ENCODE results near the gene STXBP6. TPM values are rescaled to one million over a fixed set of nuclear protein-coding genes. Genes with fewer than 3 reads are reported as not detected.
A peak's percentile ranks its signal among the peaks of the same experiment; 100 is the strongest.

The STXBP6 gene
- total and polyA plus RNA-seq, 2 experiments from 2014 or later: 19.7 to 29.0 TPM

DNA sequence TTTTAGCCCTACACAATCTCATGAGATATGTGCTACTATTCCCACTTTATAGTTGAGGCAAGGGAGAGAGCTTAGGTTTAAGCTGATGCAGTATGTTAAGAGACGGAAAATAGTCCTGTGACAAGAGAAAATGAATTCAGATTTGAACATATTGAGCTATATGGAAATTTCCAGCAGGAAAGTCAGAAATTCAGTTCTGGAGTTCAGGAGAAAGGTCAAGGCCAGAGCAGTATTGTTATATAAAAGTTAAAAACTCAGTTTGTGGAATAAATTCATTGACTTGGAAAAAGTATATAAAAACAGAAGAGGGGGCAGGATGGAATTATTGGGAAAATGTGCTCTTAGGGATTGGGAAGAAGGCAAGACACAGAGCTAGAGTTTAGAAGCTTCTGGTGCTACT lies 248.9 kb downstream of the STXBP6 start (continued):
- TF ChIP-seq, protein P1, sequence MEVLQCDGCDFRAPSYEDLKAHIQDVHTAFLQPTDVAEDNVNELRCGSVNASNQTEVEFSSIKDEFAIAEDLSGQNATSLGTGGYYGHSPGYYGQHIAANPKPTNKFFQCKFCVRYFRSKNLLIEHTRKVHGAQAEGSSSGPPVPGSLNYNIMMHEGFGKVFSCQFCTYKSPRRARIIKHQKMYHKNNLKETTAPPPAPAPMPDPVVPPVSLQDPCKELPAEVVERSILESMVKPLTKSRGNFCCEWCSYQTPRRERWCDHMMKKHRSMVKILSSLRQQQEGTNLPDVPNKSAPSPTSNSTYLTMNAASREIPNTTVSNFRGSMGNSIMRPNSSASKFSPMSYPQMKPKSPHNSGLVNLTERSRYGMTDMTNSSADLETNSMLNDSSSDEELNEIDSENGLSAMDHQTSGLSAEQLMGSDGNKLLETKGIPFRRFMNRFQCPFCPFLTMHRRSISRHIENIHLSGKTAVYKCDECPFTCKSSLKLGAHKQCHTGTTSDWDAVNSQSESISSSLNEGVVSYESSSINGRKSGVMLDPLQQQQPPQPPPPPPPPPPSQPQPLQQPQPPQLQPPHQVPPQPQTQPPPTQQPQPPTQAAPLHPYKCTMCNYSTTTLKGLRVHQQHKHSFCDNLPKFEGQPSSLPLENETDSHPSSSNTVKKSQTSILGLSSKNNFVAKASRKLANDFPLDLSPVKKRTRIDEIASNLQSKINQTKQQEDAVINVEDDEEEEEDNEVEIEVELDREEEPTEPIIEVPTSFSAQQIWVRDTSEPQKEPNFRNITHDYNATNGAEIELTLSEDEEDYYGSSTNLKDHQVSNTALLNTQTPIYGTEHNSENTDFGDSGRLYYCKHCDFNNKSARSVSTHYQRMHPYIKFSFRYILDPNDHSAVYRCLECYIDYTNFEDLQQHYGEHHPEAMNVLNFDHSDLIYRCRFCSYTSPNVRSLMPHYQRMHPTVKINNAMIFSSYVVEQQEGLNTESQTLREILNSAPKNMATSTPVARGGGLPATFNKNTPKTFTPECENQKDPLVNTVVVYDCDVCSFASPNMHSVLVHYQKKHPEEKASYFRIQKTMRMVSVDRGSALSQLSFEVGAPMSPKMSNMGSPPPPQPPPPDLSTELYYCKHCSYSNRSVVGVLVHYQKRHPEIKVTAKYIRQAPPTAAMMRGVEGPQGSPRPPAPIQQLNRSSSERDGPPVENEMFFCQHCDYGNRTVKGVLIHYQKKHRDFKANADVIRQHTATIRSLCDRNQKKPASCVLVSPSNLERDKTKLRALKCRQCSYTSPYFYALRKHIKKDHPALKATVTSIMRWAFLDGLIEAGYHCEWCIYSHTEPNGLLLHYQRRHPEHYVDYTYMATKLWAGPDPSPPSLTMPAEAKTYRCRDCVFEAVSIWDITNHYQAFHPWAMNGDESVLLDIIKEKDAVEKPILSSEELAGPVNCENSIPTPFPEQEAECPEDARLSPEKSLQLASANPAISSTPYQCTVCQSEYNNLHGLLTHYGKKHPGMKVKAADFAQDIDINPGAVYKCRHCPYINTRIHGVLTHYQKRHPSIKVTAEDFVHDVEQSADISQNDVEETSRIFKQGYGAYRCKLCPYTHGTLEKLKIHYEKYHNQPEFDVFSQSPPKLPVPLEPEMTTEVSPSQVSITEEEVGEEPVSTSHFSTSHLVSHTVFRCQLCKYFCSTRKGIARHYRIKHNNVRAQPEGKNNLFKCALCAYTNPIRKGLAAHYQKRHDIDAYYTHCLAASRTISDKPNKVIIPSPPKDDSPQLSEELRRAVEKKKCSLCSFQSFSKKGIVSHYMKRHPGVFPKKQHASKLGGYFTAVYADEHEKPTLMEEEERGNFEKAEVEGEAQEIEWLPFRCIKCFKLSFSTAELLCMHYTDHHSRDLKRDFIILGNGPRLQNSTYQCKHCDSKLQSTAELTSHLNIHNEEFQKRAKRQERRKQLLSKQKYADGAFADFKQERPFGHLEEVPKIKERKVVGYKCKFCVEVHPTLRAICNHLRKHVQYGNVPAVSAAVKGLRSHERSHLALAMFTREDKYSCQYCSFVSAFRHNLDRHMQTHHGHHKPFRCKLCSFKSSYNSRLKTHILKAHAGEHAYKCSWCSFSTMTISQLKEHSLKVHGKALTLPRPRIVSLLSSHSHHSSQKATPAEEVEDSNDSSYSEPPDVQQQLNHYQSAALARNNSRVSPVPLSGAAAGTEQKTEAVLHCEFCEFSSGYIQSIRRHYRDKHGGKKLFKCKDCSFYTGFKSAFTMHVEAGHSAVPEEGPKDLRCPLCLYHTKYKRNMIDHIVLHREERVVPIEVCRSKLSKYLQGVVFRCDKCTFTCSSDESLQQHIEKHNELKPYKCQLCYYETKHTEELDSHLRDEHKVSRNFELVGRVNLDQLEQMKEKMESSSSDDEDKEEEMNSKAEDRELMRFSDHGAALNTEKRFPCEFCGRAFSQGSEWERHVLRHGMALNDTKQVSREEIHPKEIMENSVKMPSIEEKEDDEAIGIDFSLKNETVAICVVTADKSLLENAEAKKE (CRISPR knock-in tag; IDR thresholded peaks at IDR 0.05): no peak
- TF ChIP-seq, protein P2, sequence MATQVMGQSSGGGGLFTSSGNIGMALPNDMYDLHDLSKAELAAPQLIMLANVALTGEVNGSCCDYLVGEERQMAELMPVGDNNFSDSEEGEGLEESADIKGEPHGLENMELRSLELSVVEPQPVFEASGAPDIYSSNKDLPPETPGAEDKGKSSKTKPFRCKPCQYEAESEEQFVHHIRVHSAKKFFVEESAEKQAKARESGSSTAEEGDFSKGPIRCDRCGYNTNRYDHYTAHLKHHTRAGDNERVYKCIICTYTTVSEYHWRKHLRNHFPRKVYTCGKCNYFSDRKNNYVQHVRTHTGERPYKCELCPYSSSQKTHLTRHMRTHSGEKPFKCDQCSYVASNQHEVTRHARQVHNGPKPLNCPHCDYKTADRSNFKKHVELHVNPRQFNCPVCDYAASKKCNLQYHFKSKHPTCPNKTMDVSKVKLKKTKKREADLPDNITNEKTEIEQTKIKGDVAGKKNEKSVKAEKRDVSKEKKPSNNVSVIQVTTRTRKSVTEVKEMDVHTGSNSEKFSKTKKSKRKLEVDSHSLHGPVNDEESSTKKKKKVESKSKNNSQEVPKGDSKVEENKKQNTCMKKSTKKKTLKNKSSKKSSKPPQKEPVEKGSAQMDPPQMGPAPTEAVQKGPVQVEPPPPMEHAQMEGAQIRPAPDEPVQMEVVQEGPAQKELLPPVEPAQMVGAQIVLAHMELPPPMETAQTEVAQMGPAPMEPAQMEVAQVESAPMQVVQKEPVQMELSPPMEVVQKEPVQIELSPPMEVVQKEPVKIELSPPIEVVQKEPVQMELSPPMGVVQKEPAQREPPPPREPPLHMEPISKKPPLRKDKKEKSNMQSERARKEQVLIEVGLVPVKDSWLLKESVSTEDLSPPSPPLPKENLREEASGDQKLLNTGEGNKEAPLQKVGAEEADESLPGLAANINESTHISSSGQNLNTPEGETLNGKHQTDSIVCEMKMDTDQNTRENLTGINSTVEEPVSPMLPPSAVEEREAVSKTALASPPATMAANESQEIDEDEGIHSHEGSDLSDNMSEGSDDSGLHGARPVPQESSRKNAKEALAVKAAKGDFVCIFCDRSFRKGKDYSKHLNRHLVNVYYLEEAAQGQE (IDR thresholded peaks at IDR 0.05; ENCODE audit: unreplicated experiment): no peak
- no peak for TF ChIP-seq JUNB (IDR thresholded peaks at IDR 0.05; ENCODE audit: unreplicated experiment)
- no peak for TF ChIP-seq STAT1 (IDR thresholded peaks at IDR 0.05; ENCODE audit: unreplicated experiment)

GRCh38 chr14:24798911-24799462 lies 251.0 kb downstream of the STXBP6 start:
- H4K20me1 ChIP-seq (replicated peaks; ENCODE audit: insufficient read depth): no peaks in the 10 kb centered on the region; the same call in 1 of the 2 replicates
- no peaks in the 10 kb centered on the region for H3K79me2 ChIP-seq (replicated peaks; ENCODE audit: insufficient read depth)
- ATAC-seq: 0 out of 3 replicates have a peak, but pooled peaks have one; percentile 23
- no peak overlapping the region; the same call in 1 of the 2 replicates for H3K4me2 ChIP-seq
- DNase-seq (ENCODE audit: low spot score): peak; percentile 28
- no peak overlapping the region for H3K27ac ChIP-seq (ENCODE audit: low read depth)
- H3K36me3 Mint-ChIP-seq (ENCODE audit: low read depth): no peaks in the 10 kb centered on the region
- no peaks in the 10 kb centered on the region for H3K9me3 Mint-ChIP-seq
- peaks cover 3% of the 10 kb centered on the region for H3K27me3 Mint-ChIP-seq (ENCODE audit: insufficient read depth, low read depth, poor library complexity)
- H3K27ac Mint-ChIP-seq: no peak overlapping the region
- no peaks in the 10 kb centered on the region for H3K27me3 ChIP-seq (ENCODE audit: insufficient read depth)
- peaks cover 5% of the 10 kb centered on the region for H3K4me1 Mint-ChIP-seq
- H3K36me3 ChIP-seq (ENCODE audit: insufficient read depth): no peaks in the 10 kb centered on the region
- H3K4me1 ChIP-seq (ENCODE audit: insufficient read depth): no peaks in the 10 kb centered on the region
- no peak overlapping the region for H3K4me3 Mint-ChIP-seq
- H3K9me2 ChIP-seq (ENCODE audit: insufficient read depth): 0 out of 2 replicates have a peak, but pooled peaks cover 4% of the 10 kb centered on the region
- peak overlapping the region; percentile 2; the same call in 1 of the 2 replicates for H2AFZ ChIP-seq
- H3K4me3 ChIP-seq: no peak overlapping the region
- H3F3A ChIP-seq (replicated peaks; ENCODE audit: low read depth): no peaks in the 10 kb centered on the region
- TF ChIP-seq, protein P3, sequence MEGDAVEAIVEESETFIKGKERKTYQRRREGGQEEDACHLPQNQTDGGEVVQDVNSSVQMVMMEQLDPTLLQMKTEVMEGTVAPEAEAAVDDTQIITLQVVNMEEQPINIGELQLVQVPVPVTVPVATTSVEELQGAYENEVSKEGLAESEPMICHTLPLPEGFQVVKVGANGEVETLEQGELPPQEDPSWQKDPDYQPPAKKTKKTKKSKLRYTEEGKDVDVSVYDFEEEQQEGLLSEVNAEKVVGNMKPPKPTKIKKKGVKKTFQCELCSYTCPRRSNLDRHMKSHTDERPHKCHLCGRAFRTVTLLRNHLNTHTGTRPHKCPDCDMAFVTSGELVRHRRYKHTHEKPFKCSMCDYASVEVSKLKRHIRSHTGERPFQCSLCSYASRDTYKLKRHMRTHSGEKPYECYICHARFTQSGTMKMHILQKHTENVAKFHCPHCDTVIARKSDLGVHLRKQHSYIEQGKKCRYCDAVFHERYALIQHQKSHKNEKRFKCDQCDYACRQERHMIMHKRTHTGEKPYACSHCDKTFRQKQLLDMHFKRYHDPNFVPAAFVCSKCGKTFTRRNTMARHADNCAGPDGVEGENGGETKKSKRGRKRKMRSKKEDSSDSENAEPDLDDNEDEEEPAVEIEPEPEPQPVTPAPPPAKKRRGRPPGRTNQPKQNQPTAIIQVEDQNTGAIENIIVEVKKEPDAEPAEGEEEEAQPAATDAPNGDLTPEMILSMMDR (conservative IDR thresholded peaks at IDR 0.05; ENCODE audit: low read depth in 2 of 2): no peak

Data from GM23338 (cell line).